GM12872 (cell line): ENCODE measurements around the gene SAMD10.

Experiments
- TF ChIP-seq, protein P1 (sequence below): IDR thresholded peaks from 3 replicates; pipeline ENCODE4 v1.5.1; 2011; ENCODE audit warnings: low read depth, mild to moderate bottlenecking, low read length, moderate library complexity; ENCODE audit not compliant: insufficient read depth

The SAMD10 gene

DNA sequence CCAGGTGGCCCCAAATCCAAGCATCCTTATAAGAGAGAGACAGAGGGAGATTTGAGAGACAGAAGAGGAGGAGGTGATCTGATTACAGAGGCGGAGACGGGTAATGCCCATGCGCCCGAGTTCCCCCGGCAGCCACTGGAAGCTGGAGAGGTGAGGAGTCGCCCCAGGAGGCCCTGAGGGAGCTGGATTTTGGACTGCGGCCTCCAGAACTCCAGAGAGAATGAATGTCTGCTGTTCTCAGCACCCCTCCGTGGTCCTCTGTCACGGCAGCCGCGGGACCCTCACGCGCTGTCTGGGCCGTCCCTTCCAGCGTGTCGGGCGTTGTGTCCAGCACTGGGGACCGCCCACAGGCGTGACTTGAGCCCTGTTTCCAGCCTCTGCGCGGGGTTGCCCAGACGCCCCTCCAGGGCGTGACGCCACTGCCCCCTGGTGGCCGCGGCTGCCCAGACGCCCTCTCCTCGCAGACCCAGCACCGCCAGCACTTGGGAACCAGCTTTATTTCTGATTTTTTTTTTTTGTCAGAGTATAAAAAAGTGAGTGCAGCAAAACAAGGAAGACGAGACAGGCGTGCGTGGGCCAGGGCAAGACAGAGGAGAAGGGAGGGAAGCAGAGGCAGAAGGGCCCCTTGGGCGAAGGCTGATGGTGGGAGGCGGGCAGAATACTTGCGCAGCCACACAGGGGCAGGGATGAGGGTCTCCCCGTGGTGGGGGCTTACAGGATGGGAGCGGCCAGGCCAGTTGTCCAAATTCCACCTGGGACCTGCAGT is 5.6 kb downstream of the SAMD10 start:
- TF ChIP-seq, protein P1, sequence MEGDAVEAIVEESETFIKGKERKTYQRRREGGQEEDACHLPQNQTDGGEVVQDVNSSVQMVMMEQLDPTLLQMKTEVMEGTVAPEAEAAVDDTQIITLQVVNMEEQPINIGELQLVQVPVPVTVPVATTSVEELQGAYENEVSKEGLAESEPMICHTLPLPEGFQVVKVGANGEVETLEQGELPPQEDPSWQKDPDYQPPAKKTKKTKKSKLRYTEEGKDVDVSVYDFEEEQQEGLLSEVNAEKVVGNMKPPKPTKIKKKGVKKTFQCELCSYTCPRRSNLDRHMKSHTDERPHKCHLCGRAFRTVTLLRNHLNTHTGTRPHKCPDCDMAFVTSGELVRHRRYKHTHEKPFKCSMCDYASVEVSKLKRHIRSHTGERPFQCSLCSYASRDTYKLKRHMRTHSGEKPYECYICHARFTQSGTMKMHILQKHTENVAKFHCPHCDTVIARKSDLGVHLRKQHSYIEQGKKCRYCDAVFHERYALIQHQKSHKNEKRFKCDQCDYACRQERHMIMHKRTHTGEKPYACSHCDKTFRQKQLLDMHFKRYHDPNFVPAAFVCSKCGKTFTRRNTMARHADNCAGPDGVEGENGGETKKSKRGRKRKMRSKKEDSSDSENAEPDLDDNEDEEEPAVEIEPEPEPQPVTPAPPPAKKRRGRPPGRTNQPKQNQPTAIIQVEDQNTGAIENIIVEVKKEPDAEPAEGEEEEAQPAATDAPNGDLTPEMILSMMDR, result peak; percentile 94

DNA sequence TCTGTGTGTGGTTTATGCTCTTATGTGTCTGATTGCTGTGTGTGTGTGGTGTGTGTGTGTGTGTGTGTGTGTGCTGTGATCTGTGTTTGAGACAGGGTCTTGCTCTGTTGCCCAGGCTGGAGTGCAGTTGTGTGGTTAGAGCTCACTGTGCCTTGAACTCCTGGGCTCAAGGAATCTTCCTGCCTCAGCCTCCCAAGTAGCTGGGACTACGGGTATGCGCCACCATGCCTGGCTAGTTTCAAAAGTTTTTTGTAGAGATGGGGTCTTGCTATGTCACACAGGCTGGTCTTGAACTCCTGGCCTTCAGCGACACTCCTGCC is 6.3 kb downstream of the SAMD10 start:
- TF ChIP-seq, protein P1, result no peak

DNA sequence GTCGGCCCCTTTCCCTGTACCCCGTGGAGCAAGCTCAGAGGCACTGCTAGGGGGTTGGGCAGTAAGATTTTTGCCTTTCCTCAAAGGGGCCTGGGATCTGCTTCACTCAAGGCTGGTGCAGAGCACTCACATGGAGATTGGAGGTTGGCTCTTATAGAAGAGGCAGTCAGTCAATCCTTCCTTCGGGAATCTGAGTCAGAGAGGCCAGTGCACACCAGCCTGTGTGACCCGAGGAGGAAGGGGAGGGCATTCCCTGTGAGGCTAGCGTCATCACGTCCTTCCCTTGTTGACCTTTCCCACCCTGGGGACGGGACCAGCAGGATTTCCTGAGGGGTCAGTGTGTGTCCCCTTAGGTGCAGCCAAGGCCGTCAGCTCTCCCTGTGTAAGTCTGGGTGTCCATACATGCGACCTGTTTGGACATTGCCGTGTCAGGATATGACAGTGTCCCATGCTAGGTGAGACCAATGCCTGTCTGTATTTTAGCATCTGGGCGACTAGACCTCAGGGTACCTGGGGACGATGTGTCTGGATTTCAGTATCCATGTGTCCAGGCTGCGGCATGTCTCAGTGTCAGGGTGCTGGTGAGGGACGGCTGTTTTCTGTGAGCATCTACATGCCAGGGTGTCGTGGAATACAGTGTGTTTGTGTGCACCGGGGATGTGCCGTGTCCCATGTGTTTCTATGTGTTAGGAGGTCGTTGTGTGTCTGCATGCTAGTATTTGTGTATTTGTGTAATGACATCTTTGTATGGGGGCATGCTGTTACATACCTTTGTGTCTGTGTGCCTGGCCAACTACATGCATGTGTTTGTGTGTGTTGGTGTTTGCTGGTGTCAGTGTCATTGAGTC is 6.9 kb downstream of the SAMD10 start:
- TF ChIP-seq, protein P1, result no peak

DNA sequence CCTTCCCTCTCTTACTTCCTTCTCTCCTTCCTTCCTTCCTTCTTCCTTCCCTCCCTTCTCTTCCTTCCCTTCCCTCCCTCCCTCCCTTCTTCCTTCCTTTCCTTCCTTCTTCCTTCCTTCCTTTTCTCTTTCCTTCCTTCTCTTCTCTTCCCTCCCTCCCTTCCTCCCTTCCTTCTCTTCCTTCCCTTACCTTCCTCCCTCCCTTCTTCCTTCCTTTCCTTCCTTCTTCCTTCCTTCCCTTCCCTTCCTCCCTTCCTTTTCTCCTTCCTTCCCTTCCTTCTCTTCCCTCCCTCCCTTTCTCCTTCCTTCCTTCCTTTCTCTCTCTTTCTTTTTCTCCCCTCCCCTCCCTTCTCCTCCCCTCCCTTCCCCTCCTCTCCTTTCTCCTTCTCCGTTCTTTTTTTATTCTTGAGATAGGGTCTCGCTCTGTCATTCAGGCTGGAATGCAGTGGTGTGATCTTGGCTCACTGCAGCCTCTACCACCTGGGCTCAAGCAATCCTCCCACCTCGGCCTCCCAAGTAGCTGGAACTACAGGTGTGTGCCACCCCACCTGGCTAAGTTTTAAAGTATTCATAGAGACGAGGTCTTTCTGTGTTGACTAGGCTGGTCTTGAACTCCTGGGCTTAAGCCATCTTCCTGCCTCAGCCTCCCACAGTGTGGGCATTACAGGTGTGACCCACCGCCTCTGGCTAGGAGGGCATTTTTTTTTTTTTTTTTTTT is 8.6 kb downstream of the SAMD10 start:
- TF ChIP-seq, protein P1, result no peak

DNA sequence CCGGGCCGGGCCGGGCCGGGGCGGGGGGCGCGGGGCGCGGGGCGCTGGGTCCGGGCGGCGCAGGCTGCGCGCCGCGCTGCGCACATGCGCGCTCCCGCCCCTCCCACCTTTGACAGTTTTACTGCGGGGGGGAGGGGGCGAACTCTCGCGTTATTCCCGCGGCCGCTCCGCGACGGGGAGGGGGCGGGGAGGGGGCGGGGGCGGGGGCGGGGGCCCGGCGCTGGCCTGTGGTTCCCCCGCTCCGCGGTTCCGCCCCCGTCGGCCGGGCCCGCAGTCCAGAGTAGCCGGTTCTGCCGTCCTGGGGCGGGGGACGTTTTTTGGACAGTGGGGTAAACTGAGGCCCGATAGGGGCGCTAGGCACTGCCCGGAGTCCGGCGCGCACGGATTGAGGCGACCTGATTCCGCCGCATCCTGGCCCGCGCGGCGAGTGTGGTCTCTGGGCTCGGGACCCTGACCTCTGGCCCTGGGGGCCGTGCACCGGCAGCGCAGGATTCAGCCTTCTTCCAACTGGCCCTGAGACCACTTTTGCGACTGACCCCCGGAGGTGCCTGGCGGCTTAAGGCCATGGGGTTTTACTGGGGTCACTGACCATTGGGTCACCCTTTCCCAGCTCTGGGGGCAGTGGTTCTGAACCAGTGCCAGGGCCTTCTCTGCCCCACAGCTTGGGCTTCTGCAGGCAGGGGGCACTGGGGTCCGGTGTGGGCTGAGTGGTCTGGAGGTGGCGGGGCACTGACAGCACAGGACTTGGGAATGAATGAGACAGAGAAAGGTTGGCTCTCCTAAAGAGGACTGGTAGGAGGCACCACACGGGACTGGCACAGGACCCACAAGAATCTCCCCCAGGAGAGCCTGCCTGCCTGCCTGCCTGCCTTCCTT is 9.4 kb downstream of the SAMD10 start, which contains the start of gene ZNF512B:
TSS of gene ZNF512B (minus strand) at position 93 of the 876 bp plus-strand sequence. CDS start 1,980 bp downstream, outside the sequence.
- TF ChIP-seq, protein P1, result 0 out of 3 replicates have a peak, but pooled peaks have one; percentile 7

DNA sequence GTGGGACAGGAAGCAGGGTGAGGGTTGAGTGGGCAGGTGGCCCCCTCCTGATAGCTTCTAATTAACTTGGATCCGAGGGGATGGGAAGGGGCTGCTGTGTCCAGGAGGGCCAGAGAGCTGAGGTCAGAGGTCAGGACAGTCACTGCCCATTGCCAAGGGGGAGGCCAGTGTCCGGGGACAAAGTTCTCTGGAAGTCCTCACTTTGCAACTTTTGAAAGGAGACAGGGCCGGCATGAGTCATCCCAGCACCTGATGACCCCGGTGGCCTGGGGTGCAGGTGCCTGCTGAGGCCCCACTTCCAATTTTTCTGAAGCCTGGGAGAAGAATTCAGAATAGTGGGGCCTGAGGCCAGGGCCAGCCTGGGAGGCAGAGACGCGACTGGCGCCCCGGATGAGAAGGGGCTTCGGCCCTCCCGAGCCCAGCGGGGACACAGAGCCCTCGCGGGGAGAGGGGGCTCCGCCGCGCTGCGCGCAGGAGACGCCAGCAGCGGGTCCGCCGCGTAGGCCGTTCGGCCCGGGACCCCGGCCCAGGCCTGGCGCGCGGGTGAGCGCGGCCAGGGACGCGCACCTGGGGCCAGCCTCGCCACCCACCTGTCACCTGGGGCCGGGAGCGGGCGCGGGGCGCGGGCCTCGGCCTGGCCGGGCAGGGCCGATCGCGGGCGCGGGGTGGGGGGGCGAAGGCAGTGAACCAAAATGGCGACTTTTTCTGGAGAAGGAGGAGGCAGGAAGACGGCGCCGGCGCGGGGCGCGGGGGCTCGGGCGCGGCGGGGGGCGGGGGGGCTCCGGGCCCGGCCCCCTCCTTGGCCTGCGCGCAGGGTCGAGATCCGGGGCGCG is 10.3 kb downstream of the SAMD10 start:
- TF ChIP-seq, protein P1, result no peak
